HG03460 (cell line): ENCODE measurements around the gene DNAJA1.
"Not testable (repeated sequence)": the region's sequence is repeated elsewhere in the genome, so short reads cannot be mapped to it uniquely, and the experiment has no call there.

Experiments
- ATAC-seq: cut with Tn5 transposase; IDR thresholded peaks from one replicate; pipeline ENCODE4 v1.9.1; 2021; ENCODE audit not compliant: unreplicated experiment

Gene DNAJA1

GRCh38 chr9:33024966-33025571 is at the start of gene DNAJA1:
Gene DNAJA1 (plus strand): TSS chr9:33025273. CDS start chr9:33026485, 1,212 bp downstream.
- ATAC-seq: peak; percentile 93

- no peak for ATAC-seq
Observed at GRCh38 chr9:32978051-32978450, 47.0 kb upstream of the DNAJA1 start.

- no peak for ATAC-seq
Observed at GRCh38 chr9:32986971-32987370, 38.1 kb upstream of the DNAJA1 start.

- no peak for ATAC-seq
Observed at GRCh38 chr9:32989660-32990059, 35.4 kb upstream of the DNAJA1 start.

- ATAC-seq: no peak
Observed at GRCh38 chr9:32991897-32992594, 33.0 kb upstream of the DNAJA1 start.

GRCh38 chr9:32992595-32993238 is 32.4 kb upstream of the DNAJA1 start:
- ATAC-seq: no peak

GRCh38 chr9:33000682-33001055 is 24.4 kb upstream of the DNAJA1 start:
- ATAC-seq: not testable (repeated sequence)

- ATAC-seq: not testable (repeated sequence)
Observed at GRCh38 chr9:33005335-33005734, 19.7 kb upstream of the DNAJA1 start.

- ATAC-seq: no peak
Observed at GRCh38 chr9:33007755-33008154, 17.3 kb upstream of the DNAJA1 start.

- ATAC-seq: no peak
Observed at GRCh38 chr9:33011831-33012230, 13.2 kb upstream of the DNAJA1 start.

- no peak for ATAC-seq
Observed at GRCh38 chr9:33012328-33013069, 12.6 kb upstream of the DNAJA1 start.

- no peak for ATAC-seq
Observed at GRCh38 chr9:33013962-33014664, 11.0 kb upstream of the DNAJA1 start.

GRCh38 chr9:33014665-33015014 is 10.4 kb upstream of the DNAJA1 start:
- no peak for ATAC-seq

GRCh38 chr9:33017283-33018041 is 7.6 kb upstream of the DNAJA1 start:
- ATAC-seq: peak; percentile 55

GRCh38 chr9:33019797-33020196 is 5.3 kb upstream of the DNAJA1 start:
- ATAC-seq: no peak

- no peak for ATAC-seq
Observed at GRCh38 chr9:33022303-33022702, 2.8 kb upstream of the DNAJA1 start.

- ATAC-seq: no peak
Observed at GRCh38 chr9:33022755-33023154, 2.3 kb upstream of the DNAJA1 start.

- no peak for ATAC-seq
Observed at GRCh38 chr9:33023661-33024060, 1.4 kb upstream of the DNAJA1 start.

- no peak for ATAC-seq
Observed at GRCh38 chr9:33024126-33024965, 727 bp upstream of the DNAJA1 start.
